CD14-positive monocyte (primary cell): Measurements from ENCODE around the gene BRD9. TPM values are rescaled to one million over a fixed set of nuclear protein-coding genes. Genes with fewer than 3 reads are reported as not detected.
"Not testable (repeated sequence)": the region's sequence is repeated elsewhere in the genome, so short reads cannot be mapped to it uniquely, and the experiment has no call there.

ENCODE experiments used
- DNase-seq, 3 donors: peaks; one replicate each; pipeline ENCODE4 v3.0.0-alpha.2; 2011 to 2022
- H2AFZ ChIP-seq: 2 replicates; pipeline ENCODE4 v1.6.0; 2012; ENCODE audit warnings: mild to moderate bottlenecking, low read depth, low read length, inconsistent platforms; ENCODE audit not compliant: insufficient read depth, poor library complexity, severe bottlenecking
- H3K27ac ChIP-seq, 2 donors: 1 replicate in 1 of 2; 2 replicates in 1 of 2; pipeline ENCODE4 v1.5.1; 2012 to 2013; ENCODE audit warnings: low read length in 2 of 2, control low read depth in 1 of 2, inconsistent platforms in 1 of 2, low read depth in 1 of 2, mild to moderate bottlenecking in 1 of 2
- H3K27me3 ChIP-seq, 2 donors: one replicate each; pipeline versions ENCODE4 v1.6.0 to v1.6.1; 2011 to 2013; ENCODE audit warnings: low read length in 2 of 2; ENCODE audit not compliant: control insufficient read depth in 2 of 2, insufficient read depth in 2 of 2
- H3K36me3 ChIP-seq, 2 donors: replicated peaks in 1 of 2; 1 replicate in 1 of 2; 2 replicates in 1 of 2; pipeline versions ENCODE4 v1.5.1 to v1.6.1; 2012 to 2013; ENCODE audit warnings: low read length in 2 of 2, control low read depth in 1 of 2, inconsistent platforms in 1 of 2, mild to moderate bottlenecking in 1 of 2; ENCODE audit not compliant: insufficient read depth in 2 of 2, control insufficient read depth in 1 of 2
- H3K4me1 ChIP-seq, 2 donors: 1 replicate in 1 of 2; 2 replicates in 1 of 2; pipeline versions ENCODE4 v1.5.1 to v1.6.1; 2012 to 2013; ENCODE audit warnings: low read length in 2 of 2, control low read depth in 1 of 2, inconsistent platforms in 1 of 2, mild to moderate bottlenecking in 1 of 2, moderate library complexity in 1 of 2; ENCODE audit not compliant: insufficient read depth in 2 of 2, control insufficient read depth in 1 of 2
- H3K4me2 ChIP-seq: replicated peaks from 2 replicates; pipeline ENCODE3; 2012; ENCODE audit warnings: low read length, moderate library complexity, mild to moderate bottlenecking; ENCODE audit not compliant: poor library complexity, severe bottlenecking; ENCODE audit errors: extremely low read depth
- H3K4me3 ChIP-seq, 3 experiments: fragments of 200-600 bp in 1 of 3; sonication (generic) in 1 of 3; replicated peaks in 1 of 3; 1 replicate in 2 of 3; 2 replicates in 1 of 3; pipeline ENCODE4 v1.5.1; 2011 to 2013; ENCODE audit warnings: low read length in 3 of 3, mild to moderate bottlenecking in 3 of 3, control low read depth in 2 of 3, low read depth in 2 of 3, inconsistent platforms in 1 of 3, moderate library complexity in 1 of 3
- H3K79me2 ChIP-seq: 2 replicates; pipeline ENCODE4 v1.6.0; 2012; ENCODE audit warnings: mild to moderate bottlenecking, control low read depth, inconsistent platforms, low read length, moderate library complexity; ENCODE audit not compliant: insufficient read depth
- H3K9ac ChIP-seq: 2 replicates; pipeline ENCODE4 v1.6.0; 2017; ENCODE audit warnings: low read length, mild to moderate bottlenecking; ENCODE audit not compliant: insufficient read depth, poor library complexity, severe bottlenecking
- H3K9me3 ChIP-seq, 2 donors: replicated peaks in 1 of 2; 1 replicate in 1 of 2; 2 replicates in 1 of 2; pipeline versions ENCODE4 v1.5.1 to v1.6.1; 2012 to 2013; ENCODE audit warnings: low read length in 2 of 2, control low read depth in 1 of 2; ENCODE audit not compliant: control insufficient read depth in 1 of 2, insufficient read depth in 1 of 2
- H4K20me1 ChIP-seq: 2 replicates; pipeline ENCODE4 v1.6.0; 2012; ENCODE audit warnings: mild to moderate bottlenecking, low read length, control low read depth, moderate library complexity; ENCODE audit not compliant: insufficient read depth
- H3K27ac Mint-ChIP-seq, 7 donors: one replicate each; pipeline ENCODE4 v1.8.0; 2020; ENCODE audit warnings: mild to moderate bottlenecking in 7 of 7, mixed read lengths in 7 of 7, moderate library complexity in 6 of 7, inconsistent platforms in 2 of 7
- H3K27me3 Mint-ChIP-seq, 3 donors: one replicate each; pipeline ENCODE4 v1.8.0; 2021 to 2022; ENCODE audit warnings: low read depth in 3 of 3, mild to moderate bottlenecking in 3 of 3, mixed read lengths in 3 of 3, moderate library complexity in 3 of 3, inconsistent platforms in 1 of 3
- H3K36me3 Mint-ChIP-seq, 2 donors: one replicate each; pipeline ENCODE4 v1.8.0; 2020; ENCODE audit warnings: mixed read lengths in 2 of 2, inconsistent platforms in 1 of 2, mild to moderate bottlenecking in 1 of 2
- H3K4me1 Mint-ChIP-seq: one replicate; pipeline ENCODE4 v1.8.0; 2020; ENCODE audit warnings: mild to moderate bottlenecking, mixed read lengths
- H3K4me3 Mint-ChIP-seq, 2 donors: one replicate each; pipeline ENCODE4 v1.8.0; 2020; ENCODE audit warnings: mild to moderate bottlenecking in 2 of 2, mixed read lengths in 2 of 2, moderate library complexity in 1 of 2
- H3K9me3 Mint-ChIP-seq, 7 donors: one replicate each; pipeline ENCODE4 v1.8.0; 2020 to 2022; ENCODE audit warnings: mixed read lengths in 7 of 7, mild to moderate bottlenecking in 6 of 7, moderate library complexity in 6 of 7, inconsistent platforms in 2 of 7
- WGBS: methylation state at CpG from one replicate; pipeline ENCODE4 v1.1.5; 2013; ENCODE audit warnings: missing lambda C conversion rate; ENCODE audit not compliant: insufficient coverage; 5-methylcytosine and 5-hydroxymethylcytosine counted together
- intact Hi-C, 2 donors: fragments of 100-400 bp; cut with micrococcal nuclease; formaldehyde crosslinking; loops; one replicate each; pipeline versions ENCODE4 v1.15.0 to v1.15.1; 2023
- polyA plus RNA-seq, 3 donors: library from polyadenylated mRNA; depleted of rRNA in 1 of 3; unstranded in 2 of 3; stranded (reverse) in 1 of 3; fragments of 300-500 nt in 2 of 3; fragments of >200 nt in 1 of 3; fragmentation: Illumina TruSeq in 2 of 3; gene quantifications; 1 replicate in 2 of 3; 2 replicates in 1 of 3; pipeline ENCODE4 v1.2.3, GENCODE V29; 2012 to 2021
- TF ChIP-seq, protein P1 (sequence below): fragments of 200-600 bp; IDR thresholded peaks from one replicate; pipeline ENCODE4 v1.8.0; 2022; ENCODE audit warnings: antibody characterized with exemption, mild to moderate bottlenecking

BRD9 gene
- polyA plus RNA-seq, 3 donors, result 5.3 to 22.7 (median 9.3) TPM

DNA sequence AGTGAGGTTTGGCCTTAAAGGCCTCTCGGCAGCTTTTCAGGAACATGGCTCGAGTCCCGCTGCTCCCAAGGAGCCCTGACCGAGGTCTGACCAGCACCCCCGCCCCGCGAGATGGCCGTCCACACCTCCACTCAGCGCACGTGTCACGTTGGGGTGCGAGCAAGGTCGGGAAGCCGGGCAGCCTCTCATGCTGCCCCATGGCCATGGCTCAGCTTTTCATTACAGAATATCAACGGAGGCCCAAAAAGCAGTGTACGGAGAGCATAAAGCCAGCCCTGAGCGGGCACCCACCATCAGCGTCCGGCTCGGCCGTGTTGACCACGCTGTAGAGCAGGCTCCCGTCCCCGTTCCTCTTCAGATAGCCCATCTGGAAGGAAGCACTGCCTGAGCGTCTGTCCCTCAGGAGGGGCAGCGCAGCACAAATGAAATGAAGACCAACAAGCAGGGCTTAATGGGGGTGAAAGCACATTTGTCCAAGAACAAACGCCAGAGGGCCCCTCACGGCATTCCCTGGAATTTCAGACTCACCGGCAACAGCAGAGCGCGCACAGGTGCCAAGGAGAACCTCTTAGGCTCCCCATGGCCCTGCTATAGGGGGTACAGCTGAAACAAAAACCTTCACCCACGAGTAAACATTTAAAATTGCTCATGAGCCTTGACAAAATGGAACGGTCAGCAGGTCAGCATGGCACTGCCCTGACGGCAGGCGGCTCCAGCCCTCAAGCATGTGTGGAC lies 11.6 kb downstream of the BRD9 start:
- no peak for DNase-seq
- Histone ChIP-seq H3K4me2 (no peak overlapping the region), H3K9ac (no peak overlapping the region), H3K27me3 (no peaks in the 10 kb centered on the region), H4K20me1 (peaks cover 49% of the 10 kb centered on the region), H3K9me3 (no peaks in the 10 kb centered on the region), H3K4me3 (no peak overlapping the region), H3K36me3 (peaks cover 76 to 83% of the 10 kb centered on the region in 2 donors), H3K4me1 (no peaks in the 10 kb centered on the region), H3K27ac (no peak overlapping the region), H2AFZ (no peak overlapping the region), H3K79me2 (peaks cover 11% of the 10 kb centered on the region)
- intact Hi-C loops, result loop anchor here in 1 of 2 donors (10.0 kb wide), 1 partner anchor 924 kb away; the partner anchor contains the start of gene NDUFS6
- H3K9me3 Mint-ChIP-seq, result peaks cover 0 to 10% (median 0%) of the 10 kb centered on the region in 7 donors
- peak overlapping the region in 1 of 7 donors; percentile 66 for H3K27ac Mint-ChIP-seq
- peaks cover 0 to 2% (median 0%) of the 10 kb centered on the region in 3 donors for H3K27me3 Mint-ChIP-seq
- TF ChIP-seq, protein P1, sequence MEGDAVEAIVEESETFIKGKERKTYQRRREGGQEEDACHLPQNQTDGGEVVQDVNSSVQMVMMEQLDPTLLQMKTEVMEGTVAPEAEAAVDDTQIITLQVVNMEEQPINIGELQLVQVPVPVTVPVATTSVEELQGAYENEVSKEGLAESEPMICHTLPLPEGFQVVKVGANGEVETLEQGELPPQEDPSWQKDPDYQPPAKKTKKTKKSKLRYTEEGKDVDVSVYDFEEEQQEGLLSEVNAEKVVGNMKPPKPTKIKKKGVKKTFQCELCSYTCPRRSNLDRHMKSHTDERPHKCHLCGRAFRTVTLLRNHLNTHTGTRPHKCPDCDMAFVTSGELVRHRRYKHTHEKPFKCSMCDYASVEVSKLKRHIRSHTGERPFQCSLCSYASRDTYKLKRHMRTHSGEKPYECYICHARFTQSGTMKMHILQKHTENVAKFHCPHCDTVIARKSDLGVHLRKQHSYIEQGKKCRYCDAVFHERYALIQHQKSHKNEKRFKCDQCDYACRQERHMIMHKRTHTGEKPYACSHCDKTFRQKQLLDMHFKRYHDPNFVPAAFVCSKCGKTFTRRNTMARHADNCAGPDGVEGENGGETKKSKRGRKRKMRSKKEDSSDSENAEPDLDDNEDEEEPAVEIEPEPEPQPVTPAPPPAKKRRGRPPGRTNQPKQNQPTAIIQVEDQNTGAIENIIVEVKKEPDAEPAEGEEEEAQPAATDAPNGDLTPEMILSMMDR, result no peak
- peaks cover 7% of the 10 kb centered on the region for H3K4me1 Mint-ChIP-seq
- WGBS, result 97% methylated on average over 32 of the region's 35 CpGs
- peaks cover 78 to 80% of the 10 kb centered on the region in 2 donors for H3K36me3 Mint-ChIP-seq
- H3K4me3 Mint-ChIP-seq, result no peak overlapping the region

DNA sequence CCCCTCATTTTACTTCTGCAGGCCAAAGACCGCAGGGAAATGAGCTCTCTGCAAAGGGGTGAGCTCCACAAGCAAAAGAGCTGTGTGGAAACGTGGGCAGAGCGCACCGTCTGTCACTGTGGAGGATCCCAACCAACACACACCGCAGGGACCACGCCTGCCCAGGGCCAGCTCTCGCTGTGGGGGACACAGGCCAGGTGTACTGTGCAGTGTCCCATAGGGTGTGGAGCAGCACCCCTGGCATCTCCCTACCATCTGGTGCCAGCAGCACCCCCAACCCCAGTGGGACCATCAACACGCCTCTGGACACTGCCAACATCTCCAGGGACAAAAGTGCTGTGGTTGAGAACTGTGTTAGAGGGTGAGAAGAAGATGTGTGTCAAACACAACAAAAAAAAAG lies 13.9 kb downstream of the BRD9 start:
- DNase-seq, H3K27ac Mint-ChIP-seq, H3K4me1 ChIP-seq, H3K27me3 ChIP-seq, H3K4me2 ChIP-seq, H3K4me1 Mint-ChIP-seq, H3K4me3 Mint-ChIP-seq, H3K27ac ChIP-seq, H3K27me3 Mint-ChIP-seq, intact Hi-C loops, H3K9ac ChIP-seq, H3K4me3 ChIP-seq, H2AFZ ChIP-seq, H3K9me3 ChIP-seq: not testable (repeated sequence)
- WGBS, result no CpG with 5 or more reads among the region's 8 CpGs
- H3K36me3 ChIP-seq, result peaks cover 73 to 83% of the 10 kb centered on the region in 2 donors
- peaks cover 0 to 10% (median 0%) of the 10 kb centered on the region in 7 donors for H3K9me3 Mint-ChIP-seq
- peaks cover 36% of the 10 kb centered on the region for H4K20me1 ChIP-seq
- H3K79me2 ChIP-seq, result peaks cover 11% of the 10 kb centered on the region
- peaks cover 79 to 81% of the 10 kb centered on the region in 2 donors for H3K36me3 Mint-ChIP-seq
